GM18511 (cell line): ENCODE results near the gene ICA1.
"Not testable (repeated sequence)": the region's sequence is repeated elsewhere in the genome, so short reads cannot be mapped to it uniquely, and the experiment has no call there.

Source experiments
- ATAC-seq: cut with Tn5 transposase; IDR thresholded peaks from one replicate; pipeline ENCODE4 v1.9.1; 2021; ENCODE audit warnings: mild to moderate bottlenecking, moderate library complexity; ENCODE audit not compliant: unreplicated experiment

The ICA1 gene

GRCh38 chr7:8109196-8110022 is 152.6 kb downstream of the ICA1 start:
- no peak for ATAC-seq

DNA sequence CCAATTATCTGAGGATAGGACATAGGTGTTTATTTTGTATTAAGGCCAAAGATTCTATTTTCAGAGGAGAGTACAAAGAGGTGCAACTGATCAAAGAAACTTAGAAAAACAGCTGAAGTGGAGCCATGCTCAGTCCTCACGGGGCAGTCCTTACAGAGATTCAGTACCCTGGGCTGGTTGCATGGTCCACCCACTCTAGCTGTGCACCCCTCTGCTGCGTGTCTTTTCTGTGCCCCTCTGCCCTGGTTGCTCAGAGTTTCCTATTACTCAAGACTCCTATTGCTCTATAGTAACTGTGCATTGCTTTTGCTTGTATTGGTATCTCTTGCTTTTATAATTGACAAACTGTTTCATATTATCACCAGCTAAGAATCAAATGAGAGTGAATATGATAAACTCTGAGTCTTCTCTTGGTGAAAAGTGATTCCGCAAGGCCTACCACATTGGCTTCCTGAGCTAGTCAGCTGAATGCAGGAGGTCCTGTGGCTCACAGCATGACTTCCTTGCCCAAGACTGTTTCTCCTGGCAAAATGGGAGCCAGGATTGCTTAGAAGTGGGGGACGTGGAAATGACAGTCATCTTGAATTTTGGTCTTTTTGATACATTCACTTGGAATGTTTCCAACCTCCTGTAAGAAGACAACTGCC is 156.4 kb downstream of the ICA1 start:
- no peak for ATAC-seq

DNA sequence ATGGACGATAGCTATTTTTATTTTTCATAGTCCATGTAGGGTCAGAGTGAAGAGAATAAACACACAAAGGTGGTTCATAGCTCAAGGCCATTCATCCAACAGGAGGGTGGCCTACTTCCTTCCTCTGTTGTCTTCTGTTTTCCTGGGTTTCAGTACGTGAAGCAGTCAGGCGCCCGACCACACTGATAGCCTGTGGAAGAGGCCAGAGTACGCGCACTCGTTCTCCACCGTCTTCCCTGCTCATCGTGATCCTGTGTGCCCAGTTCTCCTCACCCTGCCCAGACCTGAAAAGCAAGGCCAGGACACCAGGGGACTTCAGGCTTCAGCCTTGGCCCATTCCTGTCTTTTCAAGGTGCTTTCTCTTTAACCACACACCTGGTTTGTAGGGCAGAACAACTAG is 158.7 kb downstream of the ICA1 start:
- no peak for ATAC-seq

DNA sequence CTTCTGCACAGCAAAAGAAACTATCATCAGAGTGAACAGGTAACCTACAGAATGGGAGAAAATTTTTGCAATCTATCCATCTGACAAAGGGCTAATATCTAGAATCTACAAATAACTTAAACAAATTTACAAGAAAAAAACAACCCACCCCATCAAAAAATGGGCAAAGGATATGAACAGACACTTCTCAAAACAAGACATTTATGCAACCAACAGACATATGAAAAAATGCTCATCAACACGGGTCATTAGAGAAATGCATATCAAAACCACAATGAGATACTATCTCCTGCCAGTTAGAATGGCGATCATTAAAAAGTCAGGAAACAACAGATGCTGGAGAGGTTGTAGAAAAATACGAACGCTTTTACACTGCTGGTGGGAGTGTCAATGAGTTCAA is 160.7 kb downstream of the ICA1 start:
- ATAC-seq: not testable (repeated sequence)

DNA sequence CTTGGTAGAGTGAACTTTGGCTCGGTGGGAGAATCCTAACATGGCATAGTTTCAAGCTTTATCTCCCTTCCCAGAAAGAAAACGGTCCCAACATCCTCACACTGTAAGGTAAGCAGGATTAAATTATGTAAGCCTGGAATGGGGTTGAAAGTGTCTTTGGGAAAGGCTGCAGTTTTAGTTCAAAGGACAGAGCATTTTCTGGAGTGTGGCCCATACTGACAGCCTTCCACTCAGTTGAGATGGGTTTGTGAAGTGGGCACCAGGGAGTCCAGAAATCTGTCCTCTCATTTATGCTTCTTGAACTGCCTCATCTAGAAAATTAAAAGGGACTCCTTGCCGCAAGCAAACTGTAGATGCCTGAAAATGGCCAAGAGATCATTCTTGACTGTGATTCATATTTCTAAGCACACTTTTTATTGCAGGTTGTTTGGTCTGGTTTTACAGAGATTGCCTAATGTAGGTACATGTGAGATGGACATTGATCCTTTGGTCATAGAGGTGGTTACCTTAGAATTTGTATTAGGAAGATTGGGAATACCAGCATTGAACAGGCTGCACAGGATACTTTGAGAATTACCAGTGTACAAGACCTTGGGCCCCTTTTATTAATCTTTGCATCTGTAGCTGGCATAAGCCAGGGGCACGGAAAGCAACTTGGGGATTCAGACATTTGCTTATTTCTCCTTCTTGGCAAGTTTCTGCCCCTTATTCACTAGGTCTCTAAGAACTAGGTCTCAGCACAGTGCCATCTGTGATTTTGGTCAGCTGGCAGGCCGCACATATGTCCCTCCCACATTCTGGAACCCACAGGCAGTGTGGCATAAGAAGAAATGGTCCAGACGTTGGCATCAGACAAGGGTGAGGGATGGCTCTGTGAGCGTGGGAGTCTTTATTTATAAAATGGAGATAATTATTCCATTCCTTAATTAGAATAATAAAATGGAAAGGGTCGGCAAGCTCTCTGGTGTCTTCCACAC is 167.5 kb downstream of the ICA1 start:
- ATAC-seq: no peak

DNA sequence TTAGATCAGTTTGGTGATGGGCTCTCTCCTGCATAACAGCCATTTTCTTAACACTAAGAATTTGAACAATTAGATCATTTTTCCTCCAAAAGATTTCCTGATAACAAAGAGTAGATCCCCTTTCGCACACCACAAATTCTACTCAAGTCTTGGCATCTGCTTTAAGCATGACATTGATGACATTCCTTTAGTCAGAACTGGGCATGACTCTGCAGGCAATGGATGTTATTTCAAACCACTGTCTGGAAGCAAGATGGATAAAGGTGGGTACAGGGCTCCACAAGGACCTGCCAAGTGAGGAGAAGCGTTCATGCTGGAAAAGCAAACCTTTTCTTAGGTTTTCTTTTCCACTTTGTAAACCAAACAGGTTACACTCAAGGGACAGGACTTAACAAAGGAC is 169.8 kb downstream of the ICA1 start:
- ATAC-seq: no peak

DNA sequence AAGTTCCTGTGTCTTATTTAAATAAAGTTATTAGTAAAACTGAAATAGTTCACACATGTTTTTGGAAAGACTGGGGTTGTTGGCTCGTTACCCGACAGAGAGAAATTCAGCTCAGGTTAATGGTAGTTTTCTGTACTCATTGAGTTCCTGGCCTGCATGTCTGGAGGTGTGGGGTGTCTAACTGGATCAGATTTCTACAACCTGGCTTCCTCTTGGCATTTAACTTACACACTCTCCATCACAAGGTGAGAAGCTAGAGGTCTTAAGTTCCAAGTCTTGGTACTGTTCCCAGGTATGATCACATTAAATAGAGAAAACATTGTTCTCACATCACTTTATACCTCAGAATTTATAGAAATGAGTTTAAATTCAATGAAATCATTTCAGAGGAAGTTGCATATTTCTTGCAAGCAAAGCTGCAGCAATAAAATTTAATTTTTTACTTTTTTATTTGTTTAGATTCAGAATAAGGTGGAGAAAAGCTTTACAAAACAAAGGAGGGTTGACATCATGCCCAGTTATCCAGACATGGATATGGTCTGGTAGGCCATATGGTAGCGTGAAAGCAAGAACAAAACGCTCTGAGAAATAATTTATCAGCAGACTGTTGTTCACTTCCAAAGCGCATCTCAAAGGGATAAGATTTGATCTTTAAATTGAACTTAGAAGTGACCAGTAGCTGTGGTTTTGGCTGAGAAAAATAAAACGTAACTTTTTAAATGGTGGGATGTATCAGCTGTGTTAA is 172.8 kb downstream of the ICA1 start:
- ATAC-seq: no peak

DNA sequence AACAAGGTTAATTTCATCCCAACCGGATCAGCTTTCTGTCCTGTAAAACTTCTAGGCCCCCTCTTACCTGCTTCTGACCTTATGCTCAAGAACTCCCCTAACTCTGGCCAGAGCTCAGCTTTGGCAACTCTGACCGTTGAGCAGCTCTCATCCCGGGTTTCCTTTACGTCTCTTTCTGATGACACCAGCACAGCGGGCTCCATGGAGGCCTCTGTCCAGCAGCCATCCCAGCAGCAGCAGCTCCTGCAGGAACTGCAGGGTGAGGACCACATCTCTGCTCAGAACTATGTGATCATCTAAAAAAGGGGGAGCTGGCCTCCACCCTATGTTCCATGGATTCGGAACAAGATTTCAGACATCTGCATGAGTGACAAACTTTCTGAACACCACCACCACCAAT is 175.7 kb downstream of the ICA1 start:
- ATAC-seq: no peak

- no peak for ATAC-seq
Observed at GRCh38 chr7:8085420-8085819, 176.5 kb downstream of the ICA1 start.

DNA sequence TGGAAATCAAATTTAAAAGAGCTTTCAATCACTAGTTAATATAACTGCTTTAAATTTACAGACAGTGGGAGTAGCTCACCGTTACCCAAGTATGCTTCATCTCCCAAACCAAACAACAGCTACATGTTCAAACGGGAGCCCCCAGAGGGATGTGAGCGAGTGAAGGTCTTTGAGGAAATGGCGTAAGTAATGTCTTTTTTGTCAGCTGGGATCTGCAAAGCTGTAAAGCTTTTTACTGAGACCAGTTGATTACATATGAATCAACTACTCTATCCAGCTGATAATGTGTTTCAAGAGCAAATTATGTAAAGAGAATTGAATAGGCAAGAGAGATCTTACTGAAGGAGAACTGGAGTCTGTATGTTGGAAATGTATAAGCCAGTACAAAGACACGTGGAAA is 177.1 kb downstream of the ICA1 start:
- ATAC-seq: no peak

GRCh38 chr7:8082762-8083161 is 179.2 kb downstream of the ICA1 start:
- no peak for ATAC-seq

- ATAC-seq: no peak
Observed at GRCh38 chr7:8078418-8078817, 183.5 kb downstream of the ICA1 start.

GRCh38 chr7:8070451-8071180 is 191.4 kb downstream of the ICA1 start:
- no peak for ATAC-seq

- no peak for ATAC-seq
Observed at GRCh38 chr7:8068892-8069686, 192.9 kb downstream of the ICA1 start.

DNA sequence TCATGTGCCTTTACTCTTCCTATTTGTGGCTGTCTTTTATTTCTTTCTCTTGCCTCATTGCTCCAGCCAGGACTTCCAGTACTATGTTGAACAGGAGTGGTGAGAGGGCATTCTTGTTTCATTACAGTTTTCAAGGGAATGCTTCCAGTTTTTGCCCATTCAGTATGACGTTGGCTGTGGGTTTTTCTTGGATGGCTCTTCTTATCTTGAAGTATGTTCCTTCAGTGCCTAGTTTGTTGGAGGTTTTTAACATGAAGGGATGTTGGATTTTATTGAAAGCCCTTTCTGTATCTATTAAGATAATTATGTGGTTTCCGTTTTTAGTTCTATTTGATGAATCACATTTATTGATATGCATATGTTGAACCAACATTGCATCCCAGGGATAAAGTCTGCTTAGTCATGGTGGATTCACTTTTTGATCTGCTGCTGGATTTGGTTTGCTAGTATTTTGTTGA is 196.6 kb downstream of the ICA1 start:
- ATAC-seq: no peak

- no peak for ATAC-seq
Observed at GRCh38 chr7:8064828-8065227, 197.1 kb downstream of the ICA1 start.

DNA sequence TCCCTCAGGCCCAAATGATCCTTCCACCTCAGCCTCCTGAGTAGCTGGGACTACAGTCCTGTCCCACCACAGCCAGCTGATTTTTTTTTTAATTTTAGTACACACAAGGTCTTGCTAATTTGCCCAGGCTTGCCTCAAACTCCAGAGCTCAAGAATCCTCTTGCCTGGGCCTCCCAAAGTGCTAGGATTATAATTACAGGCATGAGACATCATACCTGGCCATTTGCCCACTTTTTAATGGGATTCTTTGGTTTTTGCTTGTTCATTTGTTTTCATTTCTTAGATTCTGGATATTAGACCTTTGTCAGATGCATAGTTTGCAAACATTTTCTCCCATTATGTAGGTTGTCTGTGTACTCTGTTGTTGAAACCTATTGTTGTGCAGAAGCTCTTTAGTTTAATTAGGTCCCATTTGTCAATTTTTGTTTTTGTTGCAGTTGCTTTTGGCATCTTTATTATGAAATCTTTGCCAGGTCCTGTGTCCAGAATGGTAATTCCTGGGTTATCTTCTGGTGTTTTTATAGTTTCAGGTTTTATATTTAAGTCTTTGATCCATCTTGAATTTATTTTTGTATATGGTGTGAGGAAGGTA is 198.2 kb downstream of the ICA1 start:
- no peak for ATAC-seq

DNA sequence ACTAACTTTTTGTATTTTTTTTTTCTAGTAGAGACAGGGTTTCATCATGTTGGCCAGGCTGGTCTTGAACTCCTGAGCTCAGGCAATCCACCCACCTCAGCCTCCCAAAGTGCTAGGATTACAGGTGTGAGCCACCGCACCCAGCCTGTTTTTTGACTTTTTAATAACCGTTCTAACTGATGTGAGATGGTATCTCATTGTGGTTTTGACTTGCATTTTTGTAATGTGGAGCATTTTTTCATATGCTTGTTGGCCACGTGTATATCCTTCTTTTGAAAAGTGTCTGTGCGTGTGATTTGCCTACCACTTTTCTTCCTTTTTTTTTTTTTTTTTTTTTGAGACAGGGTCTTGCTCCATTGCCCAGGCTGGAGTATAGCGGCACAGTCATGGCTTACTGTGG is 198.7 kb downstream of the ICA1 start:
- ATAC-seq: not testable (repeated sequence)
